SK-MEL-5 (cell line): ENCODE data around the gene UNKL. TPM values are rescaled to one million over a fixed set of nuclear protein-coding genes. Genes with fewer than 3 reads are reported as not detected.

Experiments
- DNase-seq: peaks from one replicate; pipeline ENCODE4 v3.0.0-alpha.2; 2016; ENCODE audit warnings: low read depth, low spot score
- in situ Hi-C: cut with HindIII; loops from 2 replicates; pipeline ENCODE4 v1.10.0; 2016; ENCODE audit warnings: low sequenced_read_pairs, high pct_unique_total_duplicates, low pct_unique_long_range_greater_than_20kb
- total RNA-seq: library from RNA; depleted of rRNA; stranded (reverse); fragments of >200 nt; shearing (Covaris generic); gene quantifications from 2 replicates; pipeline ENCODE4 v1.2.3, GENCODE V29; 2014

UNKL gene
- total RNA-seq, 1 experiment from 2014 or later: 7.8 TPM

- in situ Hi-C loops: no loop called here
- no peak for DNase-seq
These were observed 42.1 kb downstream of the UNKL start for GRCh38 chr16:1372292-1372950.

- in situ Hi-C loops: no loop called here
- no peak for DNase-seq
These were observed 43.2 kb downstream of the UNKL start for GRCh38 chr16:1371054-1371978.

- in situ Hi-C loops: no loop called here
- DNase-seq: no peak
These were observed 46.9 kb downstream of the UNKL start for GRCh38 chr16:1367486-1368174.

GRCh38 chr16:1366712-1367299, 47.7 kb downstream of the UNKL start:
- DNase-seq: no peak
- in situ Hi-C loops: no loop called here

- no peak for DNase-seq
- in situ Hi-C loops: no loop called here
These were observed 48.3 kb downstream of the UNKL start for GRCh38 chr16:1366060-1366711.

- DNase-seq: no peak
- in situ Hi-C loops: no loop called here
These were observed 50.0 kb downstream of the UNKL start for GRCh38 chr16:1364510-1364909.

- in situ Hi-C loops: no loop called here
- peak; percentile 63 for DNase-seq
These were observed 50.9 kb downstream of the UNKL start for GRCh38 chr16:1363501-1364041.

GRCh38 chr16:1362807-1363206, 51.7 kb downstream of the UNKL start:
- DNase-seq: no peak
- in situ Hi-C loops: no loop called here

- in situ Hi-C loops: no loop called here
These were observed 52.7 kb downstream of the UNKL start for GRCh38 chr16:1361685-1362360.

GRCh38 chr16:1357906-1358566, 56.5 kb downstream of the UNKL start:
- no peak for DNase-seq
- in situ Hi-C loops: no loop called here

More at GRCh38 chr16:1361685-1362360, 52.7 kb downstream of the UNKL start:
- DNase-seq: no peak

- in situ Hi-C loops: no loop called here
These were observed 58.2 kb downstream of the UNKL start for GRCh38 chr16:1356061-1356900.

GRCh38 chr16:1355591-1355990, 58.9 kb downstream of the UNKL start:
- no peak for DNase-seq
- in situ Hi-C loops: no loop called here

More at GRCh38 chr16:1356061-1356900, 58.2 kb downstream of the UNKL start:
- no peak for DNase-seq

GRCh38 chr16:1354815-1355540, 59.5 kb downstream of the UNKL start:
- no peak for DNase-seq
- in situ Hi-C loops: no loop called here

- peak; percentile 72 for DNase-seq
- in situ Hi-C loops: no loop called here
These were observed 62.7 kb downstream of the UNKL start, which contains the start of the genes GNPTG and TSR3 for GRCh38 chr16:1351582-1352362. TSS of gene GNPTG (plus strand) at chr16:1351931. CDS start at chr16:1351966, 35 bp downstream. TSS of gene TSR3 (minus strand) at chr16:1351878. CDS start at chr16:1351804, 74 bp downstream.
